ENCODE measurements around the gene OS9.

OS9 gene

GRCh38 chr12:57741844-57742738 is 48.2 kb downstream of the OS9 start:
- H3K4me1 ChIP-seq (ENCODE audit: control insufficient read depth in 2 of 2, insufficient read depth in 2 of 2, low read length in 2 of 2), result peaks cover 16% of the 10 kb centered on the region in 2 donors
- peaks cover 4 to 5% of the 10 kb centered on the region in 2 donors for H3K36me3 ChIP-seq (ENCODE audit: control insufficient read depth in 2 of 2, insufficient read depth in 2 of 2, low read length in 2 of 2)
- peak overlapping the region; percentile 43 to 45 for H3K27ac ChIP-seq (ENCODE audit: low read depth in 2 of 2, low read length in 2 of 2)
- H3K27me3 ChIP-seq (ENCODE audit: control insufficient read depth in 2 of 2, insufficient read depth in 2 of 2, low read length in 2 of 2), result peaks cover 8 to 32% of the 10 kb centered on the region in 2 donors
- peak overlapping the region; percentile 5 to 27 for H3K9ac ChIP-seq (ENCODE audit: low read depth in 1 of 2, low read length in 2 of 2)
- no peaks in the 10 kb centered on the region for H3K9me3 ChIP-seq (ENCODE audit: control insufficient read depth in 2 of 2, low read length in 2 of 2)
- H3K4me3 ChIP-seq (ENCODE audit: low read length in 2 of 2), result peak overlapping the region; percentile 44 to 80

GRCh38 chr12:57743769-57744168 is 49.8 kb downstream of the OS9 start:
- Histone ChIP-seq H3K27me3 (ENCODE audit: control insufficient read depth in 2 of 2, insufficient read depth in 2 of 2, low read length in 2 of 2) (peaks cover 6 to 28% of the 10 kb centered on the region in 2 donors), H3K9me3 (ENCODE audit: control insufficient read depth in 2 of 2, low read length in 2 of 2) (no peaks in the 10 kb centered on the region), H3K9ac (ENCODE audit: low read depth in 1 of 2, low read length in 2 of 2) (no peak overlapping the region), H3K4me1 (ENCODE audit: control insufficient read depth in 2 of 2, insufficient read depth in 2 of 2, low read length in 2 of 2) (peaks cover 14 to 16% of the 10 kb centered on the region in 2 donors), H3K27ac (ENCODE audit: low read depth in 2 of 2, low read length in 2 of 2) (no peak overlapping the region), H3K36me3 (ENCODE audit: control insufficient read depth in 2 of 2, insufficient read depth in 2 of 2, low read length in 2 of 2) (peaks cover 14 to 15% of the 10 kb centered on the region in 2 donors), H3K4me3 (ENCODE audit: low read length in 2 of 2) (peak overlapping the region in 1 of 2 donors; percentile 98)

GRCh38 chr12:57744194-57744776 is 50.4 kb downstream of the OS9 start:
- H3K36me3 ChIP-seq (ENCODE audit: control insufficient read depth in 2 of 2, insufficient read depth in 2 of 2, low read length in 2 of 2), result peaks cover 19 to 20% of the 10 kb centered on the region in 2 donors
- H3K4me3 ChIP-seq (ENCODE audit: low read length in 2 of 2), result peak overlapping the region; percentile 81 to 98
- H3K9ac ChIP-seq (ENCODE audit: low read depth in 1 of 2, low read length in 2 of 2), result peak overlapping the region; percentile 92 to 100
- H3K4me1 ChIP-seq (ENCODE audit: control insufficient read depth in 2 of 2, insufficient read depth in 2 of 2, low read length in 2 of 2), result peaks cover 14 to 16% of the 10 kb centered on the region in 2 donors
- no peaks in the 10 kb centered on the region for H3K9me3 ChIP-seq (ENCODE audit: control insufficient read depth in 2 of 2, low read length in 2 of 2)
- peaks cover 3 to 23% of the 10 kb centered on the region in 2 donors for H3K27me3 ChIP-seq (ENCODE audit: control insufficient read depth in 2 of 2, insufficient read depth in 2 of 2, low read length in 2 of 2)
- H3K27ac ChIP-seq (ENCODE audit: low read depth in 2 of 2, low read length in 2 of 2), result peak overlapping the region; percentile 91 to 93

- Histone ChIP-seq H3K27me3 (ENCODE audit: control insufficient read depth in 2 of 2, insufficient read depth in 2 of 2, low read length in 2 of 2) (peaks cover 0 to 17% of the 10 kb centered on the region in 2 donors), H3K4me1 (ENCODE audit: control insufficient read depth in 2 of 2, insufficient read depth in 2 of 2, low read length in 2 of 2) (peaks cover 14 to 16% of the 10 kb centered on the region in 2 donors), H3K27ac (ENCODE audit: low read depth in 2 of 2, low read length in 2 of 2) (peak within 1 kb of the TSS; percentile 91 to 93), H3K9ac (ENCODE audit: low read depth in 1 of 2, low read length in 2 of 2) (peak within 1 kb of the TSS; percentile 92 to 100), H3K9me3 (ENCODE audit: control insufficient read depth in 2 of 2, low read length in 2 of 2) (no peaks in the 10 kb centered on the region), H3K36me3 (ENCODE audit: control insufficient read depth in 2 of 2, insufficient read depth in 2 of 2, low read length in 2 of 2) (peaks cover 20 to 26% of the 10 kb centered on the region in 2 donors), H3K4me3 (ENCODE audit: low read length in 2 of 2) (peak within 1 kb of the TSS; percentile 81 to 98)
Observed at GRCh38 chr12:57744777-57745484, 51.0 kb downstream of the OS9 start, which contains the start of gene TSPAN31. Gene TSPAN31, plus strand, starts transcription at chr12:57745039. Its CDS starts 116 bp downstream, at chr12:57745155.

GRCh38 chr12:57745485-57745881 is 51.6 kb downstream of the OS9 start:
- H3K36me3 ChIP-seq (ENCODE audit: control insufficient read depth in 2 of 2, insufficient read depth in 2 of 2, low read length in 2 of 2), result peaks cover 23 to 26% of the 10 kb centered on the region in 2 donors
- no peaks in the 10 kb centered on the region for H3K9me3 ChIP-seq (ENCODE audit: control insufficient read depth in 2 of 2, low read length in 2 of 2)
- H3K4me3 ChIP-seq (ENCODE audit: low read length in 2 of 2), result peak overlapping the region; percentile 81 to 98

GRCh38 chr12:57746025-57746424 is 52.1 kb downstream of the OS9 start:
- Histone ChIP-seq H3K36me3 (ENCODE audit: control insufficient read depth in 2 of 2, insufficient read depth in 2 of 2, low read length in 2 of 2) (peaks cover 26 to 29% of the 10 kb centered on the region in 2 donors), H3K27me3 (ENCODE audit: control insufficient read depth in 2 of 2, insufficient read depth in 2 of 2, low read length in 2 of 2) (peaks cover 0 to 12% of the 10 kb centered on the region in 2 donors), H3K27ac (ENCODE audit: low read depth in 2 of 2, low read length in 2 of 2) (no peak overlapping the region)

More at GRCh38 chr12:57745485-57745881, 51.6 kb downstream of the OS9 start:
- H3K9ac ChIP-seq (ENCODE audit: low read depth in 1 of 2, low read length in 2 of 2), result peak overlapping the region; percentile 92 to 100
- H3K27ac ChIP-seq (ENCODE audit: low read depth in 2 of 2, low read length in 2 of 2), result peak overlapping the region; percentile 91 to 93
- H3K27me3 ChIP-seq (ENCODE audit: control insufficient read depth in 2 of 2, insufficient read depth in 2 of 2, low read length in 2 of 2), result peaks cover 0 to 17% of the 10 kb centered on the region in 2 donors
- H3K4me1 ChIP-seq (ENCODE audit: control insufficient read depth in 2 of 2, insufficient read depth in 2 of 2, low read length in 2 of 2), result peaks cover 14 to 16% of the 10 kb centered on the region in 2 donors

DNA sequence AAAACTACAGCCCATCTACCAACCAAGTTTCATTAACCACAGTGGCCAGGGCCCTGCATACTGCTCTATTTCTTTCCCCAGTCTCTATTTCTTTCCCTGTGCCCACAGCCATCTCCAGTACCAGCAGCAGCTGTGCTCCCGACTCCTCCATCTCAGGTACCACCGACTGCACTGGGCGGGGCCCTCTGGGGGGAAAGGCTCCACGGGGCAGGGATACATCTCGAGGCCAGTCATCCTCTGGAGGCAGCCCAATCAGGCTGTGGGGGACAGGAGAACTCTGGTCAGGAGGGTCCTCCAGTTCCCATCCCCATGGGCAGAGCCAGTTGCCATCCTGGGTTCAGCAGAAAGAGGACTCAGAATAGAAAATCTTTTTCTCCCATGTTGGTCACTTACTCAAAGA is 55.1 kb downstream of the OS9 start:
- Histone ChIP-seq H3K27me3 (ENCODE audit: control insufficient read depth in 2 of 2, insufficient read depth in 2 of 2, low read length in 2 of 2) (no peaks in the 10 kb centered on the region), H3K27ac (ENCODE audit: low read depth in 2 of 2, low read length in 2 of 2) (no peak overlapping the region), H3K4me3 (ENCODE audit: low read length in 2 of 2) (no peak overlapping the region), H3K9me3 (ENCODE audit: control insufficient read depth in 2 of 2, low read length in 2 of 2) (no peaks in the 10 kb centered on the region), H3K4me1 (ENCODE audit: control insufficient read depth in 2 of 2, insufficient read depth in 2 of 2, low read length in 2 of 2) (peaks cover 33 to 34% of the 10 kb centered on the region in 2 donors), H3K36me3 (ENCODE audit: control insufficient read depth in 2 of 2, insufficient read depth in 2 of 2, low read length in 2 of 2) (peaks cover 26 to 29% of the 10 kb centered on the region in 2 donors), H3K9ac (ENCODE audit: low read depth in 1 of 2, low read length in 2 of 2) (no peak overlapping the region)

More at GRCh38 chr12:57746025-57746424, 52.1 kb downstream of the OS9 start:
- Histone ChIP-seq H3K9ac (ENCODE audit: low read depth in 1 of 2, low read length in 2 of 2) (no peak overlapping the region), H3K4me1 (ENCODE audit: control insufficient read depth in 2 of 2, insufficient read depth in 2 of 2, low read length in 2 of 2) (peaks cover 15 to 16% of the 10 kb centered on the region in 2 donors), H3K9me3 (ENCODE audit: control insufficient read depth in 2 of 2, low read length in 2 of 2) (no peaks in the 10 kb centered on the region), H3K4me3 (ENCODE audit: low read length in 2 of 2) (peak overlapping the region; percentile 81 to 98)

DNA sequence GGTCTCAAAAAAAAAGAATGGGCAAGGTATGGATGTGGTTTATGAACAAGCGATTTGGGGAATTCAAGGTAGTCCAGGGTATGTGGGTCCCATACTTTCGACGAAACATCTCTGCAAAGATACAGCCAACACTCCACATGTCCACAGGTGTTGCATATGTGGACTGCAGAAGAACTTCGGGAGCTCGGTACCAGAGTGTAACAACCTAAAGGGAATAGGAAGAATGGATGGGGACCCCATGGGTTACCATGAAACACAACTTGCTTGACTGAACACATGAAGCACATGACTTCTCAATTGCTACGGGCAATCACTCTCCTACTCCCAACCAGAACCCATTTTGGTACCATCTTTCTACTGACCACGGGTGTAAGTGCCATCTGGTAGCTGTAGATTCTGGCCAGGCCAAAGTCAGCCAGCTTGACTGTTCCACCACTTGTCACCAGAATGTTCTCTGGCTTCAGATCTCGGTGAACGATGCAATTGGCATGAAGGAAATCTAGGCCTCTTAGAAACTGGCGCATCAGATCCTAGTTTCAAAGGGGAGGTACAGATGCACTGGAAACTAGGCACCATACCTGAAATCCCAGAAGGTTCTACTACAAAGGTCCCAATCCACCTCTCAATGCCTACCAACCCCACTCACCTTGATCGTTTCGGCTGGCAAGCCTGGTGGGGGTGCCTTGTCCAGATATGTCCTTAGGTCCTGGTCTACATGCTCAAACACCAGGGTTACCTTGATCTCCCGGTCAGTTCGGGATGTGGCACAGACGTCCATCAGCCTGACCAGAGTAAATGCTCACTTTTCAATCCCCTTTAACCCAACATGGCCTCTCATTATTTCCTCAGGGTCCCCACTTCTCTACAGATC is 56.9 kb downstream of the OS9 start:
- Histone ChIP-seq H3K4me3 (ENCODE audit: low read length in 2 of 2) (peak overlapping the region in 1 of 2 donors; percentile 89), H3K27ac (ENCODE audit: low read depth in 2 of 2, low read length in 2 of 2) (no peak overlapping the region), H3K9ac (ENCODE audit: low read depth in 1 of 2, low read length in 2 of 2) (peak overlapping the region; percentile 88 to 89), H3K9me3 (ENCODE audit: control insufficient read depth in 2 of 2, low read length in 2 of 2) (no peaks in the 10 kb centered on the region), H3K27me3 (ENCODE audit: control insufficient read depth in 2 of 2, insufficient read depth in 2 of 2, low read length in 2 of 2) (no peaks in the 10 kb centered on the region), H3K4me1 (ENCODE audit: control insufficient read depth in 2 of 2, insufficient read depth in 2 of 2, low read length in 2 of 2) (peaks cover 31 to 32% of the 10 kb centered on the region in 2 donors), H3K36me3 (ENCODE audit: control insufficient read depth in 2 of 2, insufficient read depth in 2 of 2, low read length in 2 of 2) (peaks cover 26 to 29% of the 10 kb centered on the region in 2 donors)

DNA sequence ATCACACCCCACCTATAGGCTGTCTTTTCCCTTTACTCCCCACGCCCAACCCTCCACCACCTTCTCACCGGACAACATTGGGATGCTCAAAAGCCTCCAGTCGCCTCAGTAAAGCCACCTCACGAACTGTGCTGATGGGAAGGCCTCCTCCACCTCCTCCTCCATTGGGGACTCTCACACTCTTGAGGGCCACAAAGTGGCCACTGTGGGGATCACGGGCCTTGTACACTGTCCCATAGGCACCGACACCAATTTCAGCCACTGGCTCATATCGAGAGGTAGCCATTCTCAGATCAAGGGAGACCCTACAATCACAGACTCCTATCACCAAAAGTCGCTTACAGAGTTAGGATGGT is 57.5 kb downstream of the OS9 start:
- peak overlapping the region; percentile 85 to 86 for H3K27ac ChIP-seq (ENCODE audit: low read depth in 2 of 2, low read length in 2 of 2)
- no peaks in the 10 kb centered on the region for H3K27me3 ChIP-seq (ENCODE audit: control insufficient read depth in 2 of 2, insufficient read depth in 2 of 2, low read length in 2 of 2)
- H3K36me3 ChIP-seq (ENCODE audit: control insufficient read depth in 2 of 2, insufficient read depth in 2 of 2, low read length in 2 of 2), result peaks cover 26 to 29% of the 10 kb centered on the region in 2 donors
- peak overlapping the region; percentile 83 to 89 for H3K4me3 ChIP-seq (ENCODE audit: low read length in 2 of 2)
- peaks cover 35 to 36% of the 10 kb centered on the region in 2 donors for H3K4me1 ChIP-seq (ENCODE audit: control insufficient read depth in 2 of 2, insufficient read depth in 2 of 2, low read length in 2 of 2)
- no peaks in the 10 kb centered on the region for H3K9me3 ChIP-seq (ENCODE audit: control insufficient read depth in 2 of 2, low read length in 2 of 2)
- peak overlapping the region; percentile 88 to 89 for H3K9ac ChIP-seq (ENCODE audit: low read depth in 1 of 2, low read length in 2 of 2)

Measured in mucosa of rectum (tissue), 2 donors.